K562 (cell line): ENCODE measurements around the gene TTLL10. TPM values are rescaled to one million over a fixed set of nuclear protein-coding genes. Genes with fewer than 3 reads are reported as not detected.

Experiments
- BRF1 ChIP-seq: IDR thresholded peaks from 3 replicates; pipeline ENCODE4 v1.6.1; 2011; ENCODE audit warnings: borderline replicate concordance, mild to moderate bottlenecking; ENCODE audit not compliant: insufficient read length; ENCODE audit errors: extremely low read depth
- CBX1 ChIP-seq: sonication (generic); IDR thresholded peaks from 2 replicates; pipeline ENCODE4 v1.6.1; 2016; ENCODE audit warnings: antibody characterized with exemption, low read depth, mild to moderate bottlenecking
- CEBPG ChIP-seq, 3 experiments: fragments of 200-800 bp in 1 of 3; sonication (Bioruptor generic) in 1 of 3; sonication (generic) in 1 of 3; formaldehyde crosslinking in 1 of 3; IDR thresholded peaks in 2 of 3; conservative IDR thresholded peaks in 1 of 3; 2 replicates each; pipeline versions ENCODE4 v1.6.1 to v1.8.0; 2016 to 2022; ENCODE audit warnings: missing compliant biosample characterization in 2 of 3, missing genetic modification characterization in 2 of 3, mild to moderate bottlenecking in 1 of 3, missing genetic modification reagents in 1 of 3
- CXXC5 ChIP-seq: fragments of 250-450 bp; sonication (Bioruptor Pico); IDR thresholded peaks from 2 replicates; pipeline ENCODE4 v1.8.0; 2022; ENCODE audit warnings: inconsistent platforms, mild to moderate bottlenecking, moderate library complexity
- HDAC2 ChIP-seq: fragments of 450-650 bp; IDR thresholded peaks from 2 replicates; pipeline ENCODE4 v1.6.1; 2016; ENCODE audit warnings: mild to moderate bottlenecking
- HMGN3 ChIP-seq: IDR thresholded peaks from 2 replicates; pipeline ENCODE4 v1.6.1; 2011; ENCODE audit warnings: borderline replicate concordance, low read depth, mild to moderate bottlenecking, mixed read lengths, low read length; ENCODE audit not compliant: insufficient read length; ENCODE audit errors: extremely low read depth
- HNRNPLL ChIP-seq: fragments of 200-400 bp; formaldehyde crosslinking; IDR thresholded peaks from 2 replicates; pipeline ENCODE4 v1.6.1; 2017; ENCODE audit warnings: low read length, low read depth, mild to moderate bottlenecking; ENCODE audit not compliant: poor library complexity, severe bottlenecking
- PML ChIP-seq: IDR thresholded peaks from 2 replicates; pipeline ENCODE4 v1.6.1; 2012; ENCODE audit warnings: low read length, inconsistent platforms
- RBFOX2 ChIP-seq: fragments of 200-400 bp; formaldehyde crosslinking; IDR thresholded peaks from 2 replicates; pipeline ENCODE4 v1.6.1; 2017; ENCODE audit warnings: low read depth, mild to moderate bottlenecking, low read length, moderate library complexity
- RBM14 ChIP-seq: fragments of 200-400 bp; formaldehyde crosslinking; IDR thresholded peaks from 2 replicates; pipeline ENCODE4 v1.6.1; 2018; ENCODE audit warnings: low read depth, mild to moderate bottlenecking, low read length, moderate library complexity, borderline replicate concordance; ENCODE audit not compliant: insufficient read depth
- STAT5B ChIP-seq: fragments of 250-450 bp; sonication (Bioruptor Pico); IDR thresholded peaks from 2 replicates; pipeline ENCODE4 v1.8.0; 2021; ENCODE audit warnings: mild to moderate bottlenecking, inconsistent platforms
- TAF9B ChIP-seq: fragments of 450-650 bp; IDR thresholded peaks from 2 replicates; pipeline ENCODE4 v1.6.1; 2018; ENCODE audit warnings: mild to moderate bottlenecking; ENCODE audit not compliant: partially characterized antibody
- TCF7L2 ChIP-seq: fragments of 150-350 bp; IDR thresholded peaks from 2 replicates; pipeline ENCODE4 v1.6.1; 2016; ENCODE audit warnings: low read depth, mild to moderate bottlenecking, low read length, moderate library complexity
- ZBTB17 ChIP-seq: fragments of 450-650 bp; formaldehyde crosslinking; IDR thresholded peaks from 2 replicates; pipeline ENCODE4 v1.4.0; 2020; ENCODE audit warnings: mild to moderate bottlenecking
- ZNF280A ChIP-seq: fragments of 450-650 bp; IDR thresholded peaks from 2 replicates; pipeline ENCODE4 v1.6.1; 2018; ENCODE audit warnings: mild to moderate bottlenecking, low read depth; ENCODE audit not compliant: partially characterized antibody
- polyA plus RNA-seq, 8 experiments: library from polyadenylated mRNA; depleted of rRNA in 4 of 8; stranded (reverse) in 5 of 8; unstranded in 3 of 8; fragments of >200 nt; fragmentation: Nextera tagmentation in 2 of 8; fragmentation: Illumina TruSeq in 1 of 8; extraction: Ambion mirVana in 2 of 8; extraction: Trizol in 1 of 8; gene quantifications; 2 replicates each; pipeline versions ENCODE4 v1.2.1 to v1.2.3, GENCODE V29; 2011 to 2014; ENCODE audit warnings: inconsistent platforms in 1 of 8, missing spikeins in 1 of 8
- total RNA-seq, 7 experiments: library from RNA; depleted of rRNA in 6 of 7; stranded (reverse); fragments of >200 nt in 6 of 7; fragmentation: Illumina TruSeq in 2 of 7; extraction: Trizol in 2 of 7; gene quantifications; 2 replicates each; pipeline versions ENCODE4 v1.2.1 to v1.2.3, GENCODE V29; 2011 to 2021; ENCODE audit warnings: low replicate concordance in 1 of 7
- TF ChIP-seq, protein P1 (sequence below): sonication (generic); formaldehyde crosslinking; IDR thresholded peaks from 2 replicates; pipeline ENCODE4 v1.8.1; 2023; ENCODE audit warnings: mild to moderate bottlenecking, missing genetic modification reagents

TTLL10 gene
- total and polyA plus RNA-seq, 9 of the 15 experiments (the other 6 are each of a cell fraction or from before 2014, with no cell fraction given): not detected

DNA sequence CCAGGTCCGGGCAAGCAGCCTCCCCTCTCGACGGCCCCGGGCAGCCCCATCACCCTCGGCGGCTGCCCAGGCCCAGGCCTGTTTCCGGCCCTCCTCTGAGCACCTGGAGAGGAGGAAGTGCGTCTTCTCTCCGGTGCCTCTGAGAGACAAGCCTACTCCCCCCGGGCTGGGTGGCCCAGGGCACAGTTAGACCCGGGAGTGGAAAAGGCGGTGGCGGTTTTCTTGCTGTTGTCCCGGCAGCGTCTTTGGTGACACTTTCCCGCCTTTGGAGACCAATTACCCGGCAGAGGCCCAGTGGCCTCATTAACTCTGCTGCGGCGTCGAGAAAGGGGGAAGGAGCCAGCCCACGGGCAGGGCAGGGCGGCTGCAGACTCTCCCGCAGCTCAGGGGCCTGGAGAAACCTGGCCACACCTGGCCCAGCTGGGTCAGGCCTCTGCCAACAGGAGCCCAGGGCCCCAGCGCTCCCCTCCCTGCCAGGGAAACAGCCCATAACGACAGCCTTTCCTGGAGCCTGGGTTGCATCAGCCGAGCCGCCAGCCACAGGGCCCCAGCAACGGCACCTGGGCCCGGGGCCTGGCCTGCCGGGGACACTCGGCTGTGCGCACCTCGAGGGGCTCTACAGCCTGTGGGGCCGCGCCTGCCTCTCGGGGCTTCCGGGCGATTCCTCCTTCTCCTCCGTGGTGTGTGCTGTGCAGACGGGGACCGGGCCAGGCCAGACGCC, 29.4 kb upstream of the TTLL10 start (continued):
- peak; percentile 74 for TF ChIP-seq CEBPG (CRISPR knock-in tag; IDR thresholded peaks at IDR 0.05)
- TF ChIP-seq CEBPG (tag; conservative IDR thresholded peaks at IDR 0.05 in 1 of 2, IDR thresholded peaks at IDR 0.05 in 1 of 2): peak in 1 of 2 experiments; percentile 68; a peak in 2 of 4 replicates
- TF ChIP-seq, protein P1, sequence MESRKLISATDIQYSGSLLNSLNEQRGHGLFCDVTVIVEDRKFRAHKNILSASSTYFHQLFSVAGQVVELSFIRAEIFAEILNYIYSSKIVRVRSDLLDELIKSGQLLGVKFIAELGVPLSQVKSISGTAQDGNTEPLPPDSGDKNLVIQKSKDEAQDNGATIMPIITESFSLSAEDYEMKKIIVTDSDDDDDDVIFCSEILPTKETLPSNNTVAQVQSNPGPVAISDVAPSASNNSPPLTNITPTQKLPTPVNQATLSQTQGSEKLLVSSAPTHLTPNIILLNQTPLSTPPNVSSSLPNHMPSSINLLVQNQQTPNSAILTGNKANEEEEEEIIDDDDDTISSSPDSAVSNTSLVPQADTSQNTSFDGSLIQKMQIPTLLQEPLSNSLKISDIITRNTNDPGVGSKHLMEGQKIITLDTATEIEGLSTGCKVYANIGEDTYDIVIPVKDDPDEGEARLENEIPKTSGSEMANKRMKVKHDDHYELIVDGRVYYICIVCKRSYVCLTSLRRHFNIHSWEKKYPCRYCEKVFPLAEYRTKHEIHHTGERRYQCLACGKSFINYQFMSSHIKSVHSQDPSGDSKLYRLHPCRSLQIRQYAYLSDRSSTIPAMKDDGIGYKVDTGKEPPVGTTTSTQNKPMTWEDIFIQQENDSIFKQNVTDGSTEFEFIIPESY (CRISPR knock-in tag): peak; percentile 77; the same call in 1 of the 2 replicates
- no peak for TF ChIP-seq BRF1
- TF ChIP-seq PML: no peak
- TF ChIP-seq RBM14: no peak
- no peak for TF ChIP-seq STAT5B (CRISPR knock-in tag)
- no peak for TF ChIP-seq ZNF280A
- TF ChIP-seq CBX1: no peak
- no peak for TF ChIP-seq TAF9B
- no peak for TF ChIP-seq TCF7L2
- TF ChIP-seq HDAC2: no peak
- TF ChIP-seq RBFOX2: peak; percentile 34; the same call in 1 of the 2 replicates
- TF ChIP-seq ZBTB17 (CRISPR knock-in tag): no peak
- TF ChIP-seq HMGN3: peak; percentile 13
- 0 out of 2 replicates have a peak, but pooled peaks have one; percentile 21 for TF ChIP-seq CXXC5 (CRISPR knock-in tag)
- TF ChIP-seq HNRNPLL: no peak
